RWPE2 (cell line): ENCODE data around the gene SDC3.
A peak's percentile ranks its signal among the peaks of the same experiment; 100 is the strongest.

Source experiments
- ATAC-seq: fragments of 200-7000 bp; cut with Tn5 transposase; 3 replicates; pipeline ENCODE4 v1.9.1; 2021; ENCODE audit warnings: low read depth
- DNase-seq: peaks from one replicate; pipeline ENCODE4 v3.0.0-alpha.2; 2020; ENCODE audit warnings: low spot score
- H3K27ac ChIP-seq: fragments of 450-650 bp; 2 replicates; pipeline ENCODE4 v1.5.1; 2017; ENCODE audit warnings: mild to moderate bottlenecking; ENCODE audit not compliant: poor library complexity, severe bottlenecking
- H3K27me3 ChIP-seq: fragments of 250-450 bp; sonication (Bioruptor Pico); 2 replicates; pipeline ENCODE4 v1.5.1; 2021; ENCODE audit warnings: mild to moderate bottlenecking, moderate library complexity; ENCODE audit not compliant: insufficient read depth, poor library complexity, severe bottlenecking
- H3K36me3 ChIP-seq: fragments of 250-450 bp; sonication (Bioruptor Pico); 2 replicates; pipeline ENCODE4 v1.5.1; 2020; ENCODE audit warnings: low read depth, mild to moderate bottlenecking, moderate library complexity
- H3K4me1 ChIP-seq: fragments of 250-450 bp; sonication (Bioruptor Pico); 2 replicates; pipeline ENCODE4 v1.5.1; 2021; ENCODE audit warnings: mild to moderate bottlenecking, moderate library complexity; ENCODE audit not compliant: insufficient read depth, poor library complexity, severe bottlenecking
- H3K4me3 ChIP-seq: fragments of 250-450 bp; sonication (Bioruptor Pico); 2 replicates; pipeline ENCODE4 v1.5.1; 2021; ENCODE audit warnings: mild to moderate bottlenecking, moderate library complexity; ENCODE audit not compliant: severe bottlenecking
- H3K9me3 ChIP-seq: fragments of 250-450 bp; sonication (Bioruptor Pico); 2 replicates; pipeline ENCODE4 v1.5.1; 2021; ENCODE audit warnings: mild to moderate bottlenecking, moderate library complexity; ENCODE audit not compliant: severe bottlenecking
- TF ChIP-seq, protein P1 (sequence below): fragments of 450-650 bp; IDR thresholded peaks from one replicate; pipeline ENCODE4 v1.5.1; 2017; ENCODE audit warnings: mild to moderate bottlenecking, moderate library complexity; ENCODE audit not compliant: poor library complexity, severe bottlenecking

SDC3 gene

DNA sequence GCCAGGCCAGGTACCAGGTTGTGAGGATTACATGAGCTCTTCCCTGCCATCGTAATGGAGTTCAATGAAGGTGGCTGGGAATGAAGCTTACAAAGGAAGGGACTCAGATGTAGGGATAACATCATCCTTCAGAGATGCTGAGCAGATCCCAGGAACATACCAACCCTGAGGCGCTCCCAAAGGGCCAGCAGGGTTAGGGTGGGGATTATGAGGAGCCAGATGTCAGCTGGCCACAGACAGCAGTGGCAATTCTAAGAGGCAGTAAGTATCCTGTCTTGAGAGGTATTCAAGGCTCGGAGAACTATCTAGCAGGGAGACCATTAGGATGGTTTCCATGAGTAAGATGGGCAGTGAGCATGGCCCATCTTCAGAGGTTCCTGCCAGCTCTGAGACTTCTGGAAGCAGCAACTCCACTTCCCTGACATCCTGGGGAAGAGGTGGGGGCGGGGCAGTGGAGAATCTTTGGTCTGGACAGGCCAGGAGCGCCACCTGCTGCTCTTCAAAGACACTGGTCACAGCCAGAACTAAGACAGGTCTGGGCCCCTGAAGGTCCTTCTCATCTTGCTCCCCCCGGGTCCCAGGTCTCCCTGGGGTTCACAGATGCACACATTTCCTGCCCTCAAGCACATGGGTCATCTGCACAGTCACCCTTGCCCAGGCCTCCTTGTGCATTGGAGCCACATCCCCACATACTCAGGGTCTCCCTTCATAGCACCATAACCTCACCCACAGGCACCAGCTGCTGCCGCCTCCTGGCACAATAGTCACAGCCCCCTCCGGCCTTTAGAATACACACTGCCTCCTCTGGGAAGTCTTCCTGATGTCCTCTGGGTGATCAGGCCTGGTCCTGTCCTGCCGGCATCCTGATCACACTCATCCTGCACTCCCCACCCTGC, 2.7 kb upstream of the SDC3 start:
- no peaks in the 10 kb centered on the region for H3K4me1 ChIP-seq
- TF ChIP-seq, protein P1, sequence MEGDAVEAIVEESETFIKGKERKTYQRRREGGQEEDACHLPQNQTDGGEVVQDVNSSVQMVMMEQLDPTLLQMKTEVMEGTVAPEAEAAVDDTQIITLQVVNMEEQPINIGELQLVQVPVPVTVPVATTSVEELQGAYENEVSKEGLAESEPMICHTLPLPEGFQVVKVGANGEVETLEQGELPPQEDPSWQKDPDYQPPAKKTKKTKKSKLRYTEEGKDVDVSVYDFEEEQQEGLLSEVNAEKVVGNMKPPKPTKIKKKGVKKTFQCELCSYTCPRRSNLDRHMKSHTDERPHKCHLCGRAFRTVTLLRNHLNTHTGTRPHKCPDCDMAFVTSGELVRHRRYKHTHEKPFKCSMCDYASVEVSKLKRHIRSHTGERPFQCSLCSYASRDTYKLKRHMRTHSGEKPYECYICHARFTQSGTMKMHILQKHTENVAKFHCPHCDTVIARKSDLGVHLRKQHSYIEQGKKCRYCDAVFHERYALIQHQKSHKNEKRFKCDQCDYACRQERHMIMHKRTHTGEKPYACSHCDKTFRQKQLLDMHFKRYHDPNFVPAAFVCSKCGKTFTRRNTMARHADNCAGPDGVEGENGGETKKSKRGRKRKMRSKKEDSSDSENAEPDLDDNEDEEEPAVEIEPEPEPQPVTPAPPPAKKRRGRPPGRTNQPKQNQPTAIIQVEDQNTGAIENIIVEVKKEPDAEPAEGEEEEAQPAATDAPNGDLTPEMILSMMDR: peak; percentile 90
- peak; percentile 70 for ATAC-seq

GRCh38 chr1:30909365-30910068, 959 bp upstream of the SDC3 start:
- Histone ChIP-seq H3K4me3 (peak overlapping the region; percentile 38), H3K27ac (no peak overlapping the region), H3K9me3 (no peaks in the 10 kb centered on the region), H3K27me3 (no peaks in the 10 kb centered on the region), H3K36me3 (no peaks in the 10 kb centered on the region), H3K4me1 (no peaks in the 10 kb centered on the region)
- TF ChIP-seq, protein P1: no peak
- ATAC-seq (no peak), DNase-seq (peak; percentile 51)

More for the DNA sequence above, 2.7 kb upstream of the SDC3 start:
- Histone ChIP-seq H3K27me3 (no peaks in the 10 kb centered on the region), H3K9me3 (no peaks in the 10 kb centered on the region), H3K27ac (no peak overlapping the region), H3K4me3 (no peak overlapping the region), H3K36me3 (no peaks in the 10 kb centered on the region)
- peak; percentile 83 for DNase-seq

DNA sequence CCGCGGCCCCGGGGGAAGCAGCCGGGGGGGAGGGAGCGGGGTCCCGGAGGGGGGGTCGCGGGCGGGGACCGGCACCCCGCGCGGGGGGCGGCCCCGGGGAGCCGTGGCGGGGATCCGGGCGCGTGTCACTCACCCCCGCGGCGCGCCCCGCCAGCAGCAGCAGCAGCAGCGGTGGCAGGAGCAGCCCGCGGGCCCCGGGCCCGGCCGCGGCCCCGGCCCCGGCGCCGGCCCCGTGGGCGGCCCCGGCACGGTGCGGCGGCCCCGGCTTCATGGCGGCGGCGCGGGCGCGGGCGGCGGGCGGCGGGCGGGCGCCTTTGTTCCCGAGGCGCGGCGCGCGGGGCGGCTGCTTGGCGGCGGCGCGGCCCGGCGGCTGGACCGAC, 252 bp downstream of the SDC3 start:
- Histone ChIP-seq H3K27ac (no peak overlapping the region), H3K36me3 (no peaks in the 10 kb centered on the region), H3K4me1 (no peaks in the 10 kb centered on the region), H3K4me3 (peak overlapping the region; percentile 38), H3K9me3 (no peaks in the 10 kb centered on the region), H3K27me3 (no peaks in the 10 kb centered on the region)
- TF ChIP-seq, protein P1: no peak
- ATAC-seq (no peak), DNase-seq (no peak)

DNA sequence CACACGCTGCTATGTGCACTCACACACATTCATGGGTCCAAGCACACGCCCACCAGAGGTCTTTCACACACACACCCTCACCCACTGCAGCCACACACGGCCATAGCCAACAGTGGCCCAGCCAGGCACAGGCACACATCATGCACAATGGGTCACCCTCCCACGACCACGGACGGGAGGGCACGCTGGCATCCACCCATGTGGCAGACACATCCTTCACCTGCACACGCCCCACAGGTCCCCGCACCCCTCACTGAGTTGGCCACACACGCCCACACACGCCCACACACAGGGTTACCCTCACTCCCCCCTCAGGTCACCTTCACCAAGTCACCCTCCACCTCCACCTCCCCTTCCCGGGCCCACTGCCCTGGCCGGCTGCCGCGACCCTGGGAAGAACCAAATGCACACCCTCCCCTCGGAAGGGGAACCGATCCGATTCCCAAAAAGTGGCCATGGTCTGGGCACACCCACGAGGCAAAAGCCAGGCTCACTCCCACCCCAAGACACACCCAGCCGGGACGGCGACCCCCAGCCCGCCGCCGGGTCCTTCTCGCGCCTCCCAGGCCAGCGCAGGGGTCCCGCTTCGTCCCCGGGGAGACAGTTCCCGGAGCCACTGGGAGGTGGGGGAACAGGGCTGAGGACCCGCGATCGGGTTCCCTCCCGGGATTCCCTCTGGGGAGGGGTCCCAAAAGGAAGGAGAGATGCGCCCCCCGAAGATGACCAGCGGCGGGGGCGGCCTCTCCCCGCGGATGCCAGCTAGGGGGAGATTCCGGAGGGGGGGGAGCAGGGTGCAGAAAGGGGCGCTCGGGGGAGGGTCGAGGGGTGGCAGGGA, 860 bp downstream of the SDC3 start:
- ATAC-seq (no peak), DNase-seq (peak; percentile 48)
- Histone ChIP-seq H3K9me3 (no peaks in the 10 kb centered on the region), H3K27ac (no peak overlapping the region), H3K36me3 (no peaks in the 10 kb centered on the region), H3K4me1 (no peaks in the 10 kb centered on the region), H3K4me3 (peak overlapping the region; percentile 38), H3K27me3 (no peaks in the 10 kb centered on the region)
- TF ChIP-seq, protein P1: no peak
